ENCODE data around the gene FAM171A1.
"Not testable (repeated sequence)": the region's sequence is repeated elsewhere in the genome, so short reads cannot be mapped to it uniquely, and the experiment has no call there.

The FAM171A1 gene

DNA sequence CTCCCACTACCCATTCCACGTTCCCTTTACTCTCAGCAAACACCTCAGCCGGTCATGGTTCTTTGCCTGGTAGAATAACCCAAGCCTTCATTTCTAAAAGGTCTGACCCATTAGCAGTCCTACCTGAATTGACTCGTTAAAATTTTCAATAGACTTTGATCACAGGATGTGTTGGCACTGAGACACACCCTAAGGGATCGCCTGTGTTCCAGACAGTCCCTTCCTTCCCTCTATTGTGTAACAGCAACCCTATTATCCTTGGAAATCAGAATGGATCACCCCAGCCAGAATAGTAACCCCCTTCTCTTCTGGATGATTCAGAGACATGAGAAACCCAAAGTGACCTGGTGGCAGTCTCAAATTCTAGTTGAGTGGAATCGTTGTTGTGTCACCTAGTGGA, 20.4 kb upstream of the FAM171A1 start:
- in situ Hi-C loops (cut with HindIII; ENCODE audit: low pct_unique_long_range_greater_than_20kb, low sequenced_read_pairs), result no loop called here
- TF ChIP-seq JUND (IDR thresholded peaks at IDR 0.05; ENCODE audit: low read depth), result no peak
- no peak for DNase-seq (ENCODE audit: low read depth in 1 of 2, low spot score in 1 of 2)

DNA sequence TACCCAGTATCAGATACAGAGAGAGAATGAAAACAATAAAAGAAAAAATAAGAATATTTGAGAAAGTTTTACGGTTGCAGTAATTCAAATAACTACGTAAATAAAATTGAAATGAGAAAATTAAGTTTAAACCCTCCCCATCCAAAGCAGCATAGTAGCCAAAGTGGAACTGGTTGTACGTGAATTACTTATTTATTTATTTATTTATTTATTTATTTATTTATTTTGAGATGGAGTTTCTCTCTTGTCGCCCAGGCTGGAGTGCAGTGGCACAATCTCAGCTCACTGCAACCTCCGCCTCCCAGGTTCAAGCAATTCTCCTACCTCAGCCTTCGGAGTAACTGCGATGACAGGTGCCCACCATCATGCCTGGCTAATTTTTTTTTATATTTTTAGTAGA, 17.1 kb upstream of the FAM171A1 start:
- DNase-seq (ENCODE audit: low read depth in 1 of 2, low spot score in 1 of 2); in situ Hi-C loops (cut with HindIII; ENCODE audit: low pct_unique_long_range_greater_than_20kb, low sequenced_read_pairs): not testable (repeated sequence)

DNA sequence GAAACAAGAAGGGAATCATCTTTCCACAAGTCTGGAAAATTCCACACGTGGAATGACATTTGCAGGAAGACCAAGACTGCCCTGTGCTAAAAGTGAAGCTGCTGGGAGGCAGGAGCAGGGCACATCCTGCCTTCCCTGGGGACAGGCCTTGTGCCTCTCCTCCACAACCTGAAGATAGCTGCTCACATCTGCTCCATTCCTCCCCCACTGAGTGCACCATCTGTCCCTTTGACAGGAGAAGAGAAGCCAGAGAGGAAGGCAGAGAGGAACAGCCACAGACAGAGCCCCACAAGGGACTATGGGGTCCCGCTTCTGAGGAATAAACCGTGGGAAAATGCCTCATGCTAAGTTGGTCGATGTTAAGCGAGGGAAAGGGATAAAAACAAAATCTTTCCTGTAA, 15.9 kb upstream of the FAM171A1 start:
- no peak for TF ChIP-seq JUND (IDR thresholded peaks at IDR 0.05; ENCODE audit: low read depth)
- in situ Hi-C loops (cut with HindIII; ENCODE audit: low pct_unique_long_range_greater_than_20kb, low sequenced_read_pairs), result no loop called here
- DNase-seq (ENCODE audit: low read depth in 1 of 2, low spot score in 1 of 2), result no peak

DNA sequence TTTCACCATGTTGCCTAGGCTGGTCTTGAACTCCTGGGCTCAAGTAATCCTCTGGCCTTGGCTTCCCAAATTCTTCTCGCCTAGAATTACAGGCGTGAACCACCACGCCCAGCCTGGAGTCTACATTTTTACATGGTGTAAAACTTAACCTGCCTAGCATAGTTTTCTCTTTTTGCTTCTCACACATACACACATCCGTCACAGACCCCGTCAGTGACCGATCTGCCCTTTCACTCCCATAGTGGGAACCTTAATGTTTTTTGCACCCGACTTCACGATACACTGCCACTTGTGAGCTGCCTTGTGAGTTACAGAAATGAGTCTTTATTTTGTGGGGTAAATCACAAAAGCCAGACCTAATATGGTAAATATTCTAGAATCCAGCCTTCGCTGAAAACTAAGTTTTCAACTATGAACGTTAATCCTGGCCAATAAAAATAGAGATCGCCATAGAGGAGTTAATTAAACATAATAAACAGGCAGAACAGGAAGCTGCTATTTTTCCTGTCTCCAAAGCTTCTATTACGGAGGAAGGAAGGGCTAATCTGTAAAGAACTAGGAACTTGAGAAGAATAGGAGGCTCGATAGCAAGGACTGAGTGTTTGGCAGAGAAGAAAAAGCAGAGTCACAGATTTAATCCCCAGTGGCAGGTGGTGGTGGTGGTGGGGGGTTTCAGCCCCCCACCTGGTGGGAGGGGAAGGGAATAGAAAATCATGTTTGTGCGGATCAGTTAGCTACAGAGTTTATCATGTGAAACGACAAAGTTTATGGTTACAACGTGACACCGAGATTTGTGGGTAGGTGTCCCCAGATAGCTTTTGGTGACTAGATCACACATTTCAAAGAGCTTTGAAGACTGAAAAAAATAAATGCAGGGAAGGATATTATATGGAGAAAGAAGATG, 14.7 kb upstream of the FAM171A1 start:
- no peak for TF ChIP-seq JUND (IDR thresholded peaks at IDR 0.05; ENCODE audit: low read depth)
- in situ Hi-C loops (cut with HindIII; ENCODE audit: low pct_unique_long_range_greater_than_20kb, low sequenced_read_pairs), result no loop called here
- no peak for DNase-seq (ENCODE audit: low read depth in 1 of 2, low spot score in 1 of 2)

DNA sequence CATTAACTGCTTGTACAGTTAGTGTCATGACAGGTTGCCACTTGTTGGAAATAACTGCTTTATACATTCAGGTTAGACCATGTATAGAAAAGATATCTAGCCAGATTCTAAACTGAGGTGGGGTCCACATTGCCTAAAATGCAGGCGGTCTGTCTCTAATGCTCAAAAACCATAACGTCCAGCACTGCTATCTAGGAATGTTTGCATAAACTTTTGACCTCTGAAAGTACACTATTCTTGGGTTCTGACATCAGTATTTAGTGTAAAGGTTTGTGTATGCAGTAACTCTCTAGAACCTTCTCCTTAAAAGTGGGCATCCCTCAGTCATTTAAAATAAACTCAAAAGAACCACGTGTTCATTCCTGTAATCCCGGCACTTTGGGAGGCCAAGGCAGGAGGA, 10.3 kb upstream of the FAM171A1 start:
- no peak for DNase-seq (ENCODE audit: low read depth in 1 of 2, low spot score in 1 of 2)
- TF ChIP-seq JUND (IDR thresholded peaks at IDR 0.05; ENCODE audit: low read depth), result no peak
- in situ Hi-C loops (cut with HindIII; ENCODE audit: low pct_unique_long_range_greater_than_20kb, low sequenced_read_pairs), result no loop called here

DNA sequence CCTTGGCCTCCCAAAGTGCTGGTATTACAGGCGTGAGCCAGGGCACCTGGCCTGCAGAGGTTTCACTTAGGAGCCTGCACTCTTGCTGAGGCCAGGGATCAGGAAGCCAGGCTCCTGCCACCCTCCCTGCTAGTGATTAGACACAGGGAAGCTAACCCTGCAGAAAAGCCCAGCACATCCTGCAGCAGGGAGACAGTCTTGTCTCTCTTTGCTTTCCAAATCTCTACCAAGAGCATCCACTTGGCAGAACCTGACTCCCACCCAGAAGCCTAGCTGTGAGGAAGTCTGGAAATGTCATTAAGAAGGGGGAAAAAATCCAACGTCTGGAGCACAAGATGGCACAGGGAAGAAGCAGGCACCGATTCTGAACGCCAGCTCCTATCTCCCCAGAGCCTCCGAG, 8.0 kb upstream of the FAM171A1 start:
- no peak for TF ChIP-seq JUND (IDR thresholded peaks at IDR 0.05; ENCODE audit: low read depth)
- DNase-seq (ENCODE audit: low read depth in 1 of 2, low spot score in 1 of 2), result no peak
- in situ Hi-C loops (cut with HindIII; ENCODE audit: low pct_unique_long_range_greater_than_20kb, low sequenced_read_pairs), result no loop called here

DNA sequence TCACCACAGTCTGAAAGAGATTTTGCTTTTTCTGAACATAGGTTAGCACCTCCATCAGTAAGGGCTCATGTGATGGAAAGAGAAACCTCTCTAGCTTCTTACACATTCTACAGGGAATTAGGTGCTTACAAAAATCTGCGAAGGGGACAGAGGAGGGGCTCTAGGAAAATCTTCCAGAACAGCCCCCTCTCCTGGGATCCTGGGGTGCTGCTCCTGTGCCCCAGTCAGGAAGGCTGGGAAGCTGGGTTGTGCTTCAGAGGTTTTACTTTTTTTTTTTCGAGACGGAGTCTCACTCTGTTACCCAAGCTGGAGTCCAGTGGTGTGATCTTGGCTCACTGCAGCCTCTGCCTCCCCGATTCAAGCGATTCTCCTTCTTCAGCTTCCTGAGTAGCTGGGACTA, 7.5 kb upstream of the FAM171A1 start:
- DNase-seq (ENCODE audit: low read depth in 1 of 2, low spot score in 1 of 2), result no peak
- in situ Hi-C loops (cut with HindIII; ENCODE audit: low pct_unique_long_range_greater_than_20kb, low sequenced_read_pairs), result no loop called here
- no peak for TF ChIP-seq JUND (IDR thresholded peaks at IDR 0.05; ENCODE audit: low read depth)

DNA sequence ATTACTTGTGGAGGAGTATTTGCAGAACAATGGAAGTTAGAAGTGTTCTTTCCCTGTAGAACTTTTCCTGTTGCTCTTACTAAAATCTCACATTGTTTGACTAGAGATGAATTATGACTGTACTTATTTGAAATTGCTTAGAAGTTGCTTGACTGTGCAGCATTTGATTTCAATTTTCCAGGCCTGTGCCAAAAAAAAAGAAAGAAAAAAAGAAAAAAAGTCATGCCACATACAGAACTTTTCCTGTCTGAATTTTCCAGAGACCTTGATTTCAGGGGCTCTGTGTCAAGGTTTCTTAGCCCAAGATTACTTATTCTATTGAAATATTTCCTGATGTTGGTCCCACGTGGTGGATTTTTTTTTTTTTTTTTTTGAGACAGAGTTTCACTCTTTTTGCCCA, 3.5 kb upstream of the FAM171A1 start:
- no peak for TF ChIP-seq JUND (IDR thresholded peaks at IDR 0.05; ENCODE audit: low read depth)
- no peak for DNase-seq (ENCODE audit: low read depth in 1 of 2, low spot score in 1 of 2)
- in situ Hi-C loops (cut with HindIII; ENCODE audit: low pct_unique_long_range_greater_than_20kb, low sequenced_read_pairs), result no loop called here

DNA sequence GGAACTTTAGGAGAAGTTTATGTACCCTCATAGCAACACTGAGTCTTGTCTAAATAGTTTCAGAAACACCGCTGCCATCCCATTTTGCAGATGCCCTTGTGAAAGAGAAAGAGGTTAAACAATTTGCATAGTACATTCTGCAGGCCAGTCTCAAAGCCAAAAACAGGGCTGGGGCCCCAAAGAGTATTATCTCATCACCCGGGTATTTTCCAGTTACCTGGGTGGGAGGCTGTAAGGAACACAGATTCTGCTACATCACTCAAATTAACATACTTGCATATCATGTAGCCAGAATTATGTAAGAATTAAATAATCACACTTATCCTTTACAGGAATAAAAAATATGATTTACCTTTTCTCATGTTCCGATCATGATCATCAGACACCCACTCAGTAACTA, 3.1 kb upstream of the FAM171A1 start:
- in situ Hi-C loops (cut with HindIII; ENCODE audit: low pct_unique_long_range_greater_than_20kb, low sequenced_read_pairs), result no loop called here
- TF ChIP-seq JUND (IDR thresholded peaks at IDR 0.05; ENCODE audit: low read depth), result no peak
- no peak for DNase-seq (ENCODE audit: low read depth in 1 of 2, low spot score in 1 of 2)

DNA sequence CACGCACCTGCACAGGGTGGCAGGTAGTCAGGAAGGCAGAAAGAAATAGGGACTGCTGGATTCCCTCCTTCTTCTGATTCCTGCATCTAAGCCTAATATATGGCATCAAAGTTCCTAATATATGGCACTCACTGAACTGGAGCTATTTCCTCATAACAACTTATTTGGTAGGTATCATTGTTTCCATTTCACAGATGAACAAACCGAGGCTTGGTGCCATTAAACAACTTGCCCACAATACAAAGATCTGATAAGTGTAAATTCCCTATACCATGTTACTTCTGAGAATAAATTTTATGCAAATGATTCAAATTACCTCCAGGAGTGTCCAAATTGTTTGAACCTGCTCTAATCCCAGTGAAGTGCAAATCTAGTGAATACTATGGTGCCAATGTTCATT, 2.1 kb upstream of the FAM171A1 start:
- no peak for TF ChIP-seq JUND (IDR thresholded peaks at IDR 0.05; ENCODE audit: low read depth)
- in situ Hi-C loops (cut with HindIII; ENCODE audit: low pct_unique_long_range_greater_than_20kb, low sequenced_read_pairs), result no loop called here
- DNase-seq (ENCODE audit: low read depth in 1 of 2, low spot score in 1 of 2), result no peak

DNA sequence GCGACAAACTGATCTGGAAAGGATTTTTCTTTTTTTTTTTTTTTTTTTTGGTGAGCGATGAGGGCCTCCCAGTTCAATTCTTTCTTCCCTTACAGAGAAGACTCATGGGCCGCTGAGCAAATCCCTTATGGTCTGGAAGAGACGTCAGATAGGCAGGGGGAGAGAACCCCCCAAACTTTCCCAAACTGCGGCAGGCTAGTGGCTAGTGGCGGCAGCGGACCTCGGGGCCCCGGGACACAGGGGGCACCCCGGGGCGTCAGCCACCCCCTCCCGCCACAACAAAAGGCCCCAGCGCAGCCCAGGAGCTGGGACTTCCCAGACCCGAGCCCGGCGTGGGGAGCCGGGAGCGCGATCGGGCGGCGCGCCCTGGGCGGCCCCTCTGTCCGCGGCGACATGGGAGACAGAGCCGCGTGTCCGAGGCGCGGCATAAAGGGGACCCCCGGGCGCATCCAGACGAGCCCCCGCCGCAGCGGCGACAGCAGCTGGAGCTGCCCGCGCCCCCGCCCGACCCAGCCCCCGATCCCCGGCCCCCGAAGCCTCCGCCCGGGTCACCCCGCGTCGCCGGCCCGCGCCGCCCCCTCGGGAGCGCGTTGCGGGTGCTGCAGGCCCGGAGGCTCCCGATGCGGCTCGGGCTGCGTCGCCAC, 755 bp downstream of the FAM171A1 start:
- DNase-seq (ENCODE audit: low read depth in 1 of 2, low spot score in 1 of 2), result no peak
- no peak for TF ChIP-seq JUND (IDR thresholded peaks at IDR 0.05; ENCODE audit: low read depth)
- in situ Hi-C loops (cut with HindIII; ENCODE audit: low pct_unique_long_range_greater_than_20kb, low sequenced_read_pairs), result no loop called here

DNA sequence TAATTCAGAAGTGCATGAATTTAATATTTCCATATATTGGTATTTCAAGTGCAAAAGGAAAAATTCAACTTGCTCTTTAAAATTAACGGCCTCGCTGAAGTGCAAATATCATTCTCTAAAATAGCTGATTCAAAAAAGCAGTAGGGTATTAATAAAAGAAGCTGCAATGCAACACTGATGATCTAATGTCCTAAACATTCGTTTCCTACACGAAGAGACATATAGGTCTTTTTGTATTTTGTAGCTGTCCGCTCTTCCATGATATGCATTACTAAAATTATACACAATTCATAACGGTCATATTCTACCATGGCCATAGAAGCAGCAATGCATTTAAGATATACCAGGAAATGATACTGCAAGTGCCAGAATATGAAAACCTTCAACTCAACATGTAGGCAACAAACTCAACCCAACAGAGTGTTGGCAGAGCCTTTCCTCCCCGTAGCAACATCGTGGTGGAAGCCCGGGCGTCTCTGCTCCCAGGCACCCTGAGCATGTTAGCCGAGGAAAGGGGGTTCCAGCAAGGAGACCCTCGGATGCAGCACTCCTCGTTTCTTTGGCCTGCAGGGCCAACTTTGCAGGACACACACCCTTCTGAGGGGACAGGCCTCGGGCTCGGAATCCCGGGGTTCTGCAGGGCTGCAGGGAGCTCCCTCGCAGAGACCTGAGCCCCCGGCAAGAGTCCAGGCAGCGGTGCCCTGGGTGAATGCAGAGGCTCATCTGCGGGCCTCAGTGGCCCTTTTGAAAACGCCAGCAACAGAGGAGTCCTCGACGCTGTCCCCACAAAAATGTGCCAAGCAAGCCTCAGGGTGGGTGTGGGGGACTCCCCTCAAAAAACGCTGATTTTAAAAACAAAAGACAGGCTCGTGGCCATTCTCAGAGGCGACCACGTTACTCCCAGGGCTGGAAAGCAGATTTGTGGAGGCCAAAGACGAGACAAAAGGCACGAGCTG, 1.6 kb downstream of the FAM171A1 start:
- DNase-seq (ENCODE audit: low read depth in 1 of 2, low spot score in 1 of 2), result no peak
- TF ChIP-seq JUND (IDR thresholded peaks at IDR 0.05; ENCODE audit: low read depth), result no peak
- in situ Hi-C loops (cut with HindIII; ENCODE audit: low pct_unique_long_range_greater_than_20kb, low sequenced_read_pairs), result no loop called here

All from T47D (cell line).